ENCODE measurements around the gene LRCOL1.

DNA sequence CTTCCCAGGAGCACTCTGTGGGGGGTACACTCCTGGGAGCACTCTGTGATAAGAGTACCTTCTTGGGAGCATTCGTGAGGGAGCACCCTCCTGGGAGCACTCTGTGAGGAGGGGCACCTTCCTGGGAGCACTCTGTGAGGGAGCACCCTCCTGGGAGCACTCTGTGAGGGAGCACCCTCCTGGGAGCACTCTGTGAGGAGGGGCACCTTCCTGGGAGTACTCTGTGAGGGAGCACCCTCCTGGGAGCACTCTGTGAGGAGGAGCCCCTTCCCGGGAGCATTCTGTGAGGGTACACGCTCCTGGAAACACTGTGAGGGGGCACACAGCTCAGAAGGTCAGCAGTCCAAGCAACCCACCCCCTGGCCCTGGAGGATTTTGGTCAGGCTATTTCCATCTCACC, 22.6 kb downstream of the LRCOL1 start:
- TF ChIP-seq, protein P1, sequence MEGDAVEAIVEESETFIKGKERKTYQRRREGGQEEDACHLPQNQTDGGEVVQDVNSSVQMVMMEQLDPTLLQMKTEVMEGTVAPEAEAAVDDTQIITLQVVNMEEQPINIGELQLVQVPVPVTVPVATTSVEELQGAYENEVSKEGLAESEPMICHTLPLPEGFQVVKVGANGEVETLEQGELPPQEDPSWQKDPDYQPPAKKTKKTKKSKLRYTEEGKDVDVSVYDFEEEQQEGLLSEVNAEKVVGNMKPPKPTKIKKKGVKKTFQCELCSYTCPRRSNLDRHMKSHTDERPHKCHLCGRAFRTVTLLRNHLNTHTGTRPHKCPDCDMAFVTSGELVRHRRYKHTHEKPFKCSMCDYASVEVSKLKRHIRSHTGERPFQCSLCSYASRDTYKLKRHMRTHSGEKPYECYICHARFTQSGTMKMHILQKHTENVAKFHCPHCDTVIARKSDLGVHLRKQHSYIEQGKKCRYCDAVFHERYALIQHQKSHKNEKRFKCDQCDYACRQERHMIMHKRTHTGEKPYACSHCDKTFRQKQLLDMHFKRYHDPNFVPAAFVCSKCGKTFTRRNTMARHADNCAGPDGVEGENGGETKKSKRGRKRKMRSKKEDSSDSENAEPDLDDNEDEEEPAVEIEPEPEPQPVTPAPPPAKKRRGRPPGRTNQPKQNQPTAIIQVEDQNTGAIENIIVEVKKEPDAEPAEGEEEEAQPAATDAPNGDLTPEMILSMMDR (IDR thresholded peaks at IDR 0.05): no peak
- no peak for TF ChIP-seq POLR2A (IDR thresholded peaks at IDR 0.05)
